ENCODE measurements around the gene TRPM3. TPM values are rescaled to one million over a fixed set of nuclear protein-coding genes. Genes with fewer than 3 reads are reported as not detected.
A peak's percentile ranks its signal among the peaks of the same experiment; 100 is the strongest.

The TRPM3 gene
- total and polyA plus RNA-seq, 9 of the 15 experiments (the other 6 are each of a cell fraction or from before 2014, with no cell fraction given) = 0.04 TPM; not detected in 8

GRCh38 chr9:70569070-70569772 is 552.2 kb downstream of the TRPM3 start:
- H3K36me3 ChIP-seq (ENCODE audit: control insufficient read depth, insufficient read depth, low read length) = no peaks in the 10 kb centered on the region
- no peak overlapping the region for H3K4me2 ChIP-seq (ENCODE audit: insufficient read depth, low read length)
- no peak overlapping the region for H3K27ac ChIP-seq (ENCODE audit: extremely low read depth, low read depth, low read length)
- no peak overlapping the region for H3K4me3 ChIP-seq
- ATAC-seq = no peak
- no peaks in the 10 kb centered on the region for H3K9me3 ChIP-seq (replicated peaks; ENCODE audit: control insufficient read depth, insufficient read depth, low read depth, low read length)
- 0% methylated on average over 4 of the region's 4 CpGs for WGBS (ENCODE audit: insufficient coverage, low coverage, missing lambda C conversion rate)
- POLR2A ChIA-PET = interaction anchor here (0.7 kb wide), 1 partner anchor 1494 kb away, joined by 3 read pairs; no protein-coding TSS in a partner anchor
- no peak overlapping the region for H2AFZ ChIP-seq (ENCODE audit: low read depth, low read length)
- BruUV-seq (replicated peaks) = no TSS peak
- no peaks in the 10 kb centered on the region for H4K20me1 ChIP-seq (replicated peaks; ENCODE audit: control insufficient read depth, insufficient read depth, low read length)
- peaks cover 2 to 10% of the 10 kb centered on the region in 2 experiments; a peak in 2 of 5 replicates for H3K27me3 ChIP-seq (ENCODE audit: control insufficient read depth in 2 of 2, insufficient read depth in 2 of 2, low read length in 2 of 2)
- no peaks in the 10 kb centered on the region for H3K4me1 ChIP-seq (replicated peaks in 1 of 2; ENCODE audit: control insufficient read depth in 2 of 2, insufficient read depth in 2 of 2, low read length in 2 of 2)
- TF ChIP-seq ARID3A (IDR thresholded peaks at IDR 0.05; ENCODE audit: borderline replicate concordance, low read depth, low read length) (no peak), ZKSCAN1 (IDR thresholded peaks at IDR 0.05; ENCODE audit: low read depth, low read length) (no peak), FOXJ2 (tag; IDR thresholded peaks at IDR 0.05) (peak; percentile 68)
- CTCF ChIA-PET (ENCODE audit: low intra/inter-chr PET ratio) = no interaction called here
- H3K79me2 ChIP-seq (ENCODE audit: control insufficient read depth, insufficient read depth, low read length) = no peaks in the 10 kb centered on the region
- DNase-seq (ENCODE audit: extremely low read depth in 1 of 4, low spot score in 3 of 4) = no peak
- H3K9me1 ChIP-seq (ENCODE audit: control insufficient read depth, insufficient read depth, low read length) = no peaks in the 10 kb centered on the region
- no peak for FAIRE-seq
- in situ Hi-C loops (cut with MboI) (no loop called here), intact Hi-C loops (cut with micrococcal nuclease) (no loop called here)
- H3K9ac ChIP-seq (ENCODE audit: insufficient read depth in 1 of 2, low read depth in 2 of 2, low read length in 2 of 2) = no peak overlapping the region

All from K562 (cell line).